ENCODE results near the gene CNTNAP2.
"Not testable (repeated sequence)": the region's sequence is repeated elsewhere in the genome, so short reads cannot be mapped to it uniquely, and the experiment has no call there.

Gene CNTNAP2

GRCh38 chr7:148408307-148408706, 2291.7 kb downstream of the CNTNAP2 start:
- no peak overlapping the region for H3K4me3 ChIP-seq (ENCODE audit: low read length)
- no peak for DNase-seq (ENCODE audit: low read depth)

GRCh38 chr7:148410905-148411304, 2294.3 kb downstream of the CNTNAP2 start:
- no peak overlapping the region for H3K9ac ChIP-seq (ENCODE audit: low read length)
- no peaks in the 10 kb centered on the region for H3K4me1 ChIP-seq (ENCODE audit: control insufficient read depth, insufficient read depth, low read length)
- no peaks in the 10 kb centered on the region for H3K27me3 ChIP-seq (replicated peaks; ENCODE audit: control insufficient read depth, insufficient read depth, low read length)
- no peak for DNase-seq (ENCODE audit: low read depth)
- H3K9me3 ChIP-seq (ENCODE audit: control insufficient read depth, low read length), result no peaks in the 10 kb centered on the region
- no peak overlapping the region for H3K4me3 ChIP-seq (ENCODE audit: low read length)
- no peaks in the 10 kb centered on the region for H3K36me3 ChIP-seq (ENCODE audit: control insufficient read depth, insufficient read depth, low read length, severe bottlenecking)

More at GRCh38 chr7:148408307-148408706, 2291.7 kb downstream of the CNTNAP2 start:
- H3K4me1 ChIP-seq (ENCODE audit: control insufficient read depth, insufficient read depth, low read length), result no peaks in the 10 kb centered on the region
- H3K27me3 ChIP-seq (replicated peaks; ENCODE audit: control insufficient read depth, insufficient read depth, low read length), result no peaks in the 10 kb centered on the region
- H3K9me3 ChIP-seq (ENCODE audit: control insufficient read depth, low read length), result no peaks in the 10 kb centered on the region
- no peaks in the 10 kb centered on the region for H3K36me3 ChIP-seq (ENCODE audit: control insufficient read depth, insufficient read depth, low read length, severe bottlenecking)
- H3K9ac ChIP-seq (ENCODE audit: low read length), result no peak overlapping the region

- Histone ChIP-seq H3K9ac (ENCODE audit: low read length) (no peak overlapping the region), H3K4me3 (ENCODE audit: low read length) (no peak overlapping the region), H3K27me3 (replicated peaks; ENCODE audit: control insufficient read depth, insufficient read depth, low read length) (no peaks in the 10 kb centered on the region), H3K36me3 (ENCODE audit: control insufficient read depth, insufficient read depth, low read length, severe bottlenecking) (no peaks in the 10 kb centered on the region), H3K4me1 (ENCODE audit: control insufficient read depth, insufficient read depth, low read length) (no peaks in the 10 kb centered on the region), H3K9me3 (ENCODE audit: control insufficient read depth, low read length) (no peaks in the 10 kb centered on the region)
- no peak for DNase-seq (ENCODE audit: low read depth)
Observed at GRCh38 chr7:148412691-148413090, 2296.1 kb downstream of the CNTNAP2 start.

GRCh38 chr7:148419856-148420832, 2303.5 kb downstream of the CNTNAP2 start:
- Histone ChIP-seq H3K4me1 (ENCODE audit: control insufficient read depth, insufficient read depth, low read length) (no peaks in the 10 kb centered on the region), H3K9me3 (ENCODE audit: control insufficient read depth, low read length) (peaks cover 3% of the 10 kb centered on the region), H3K4me3 (ENCODE audit: low read length) (no peak overlapping the region), H3K27me3 (replicated peaks; ENCODE audit: control insufficient read depth, insufficient read depth, low read length) (no peaks in the 10 kb centered on the region), H3K9ac (ENCODE audit: low read length) (no peak overlapping the region), H3K36me3 (ENCODE audit: control insufficient read depth, insufficient read depth, low read length, severe bottlenecking) (no peaks in the 10 kb centered on the region)
- no peak for DNase-seq (ENCODE audit: low read depth)

- Histone ChIP-seq H3K4me1 (ENCODE audit: control insufficient read depth, insufficient read depth, low read length) (no peaks in the 10 kb centered on the region), H3K4me3 (ENCODE audit: low read length) (no peak overlapping the region), H3K36me3 (ENCODE audit: control insufficient read depth, insufficient read depth, low read length, severe bottlenecking) (no peaks in the 10 kb centered on the region)
Observed at GRCh38 chr7:148422030-148422429, 2305.4 kb downstream of the CNTNAP2 start.

GRCh38 chr7:148426393-148426792, 2309.8 kb downstream of the CNTNAP2 start:
- H3K4me3 ChIP-seq (ENCODE audit: low read length); DNase-seq (ENCODE audit: low read depth); H3K27me3 ChIP-seq (replicated peaks; ENCODE audit: control insufficient read depth, insufficient read depth, low read length); H3K9me3 ChIP-seq (ENCODE audit: control insufficient read depth, low read length); H3K36me3 ChIP-seq (ENCODE audit: control insufficient read depth, insufficient read depth, low read length, severe bottlenecking); H3K4me1 ChIP-seq (ENCODE audit: control insufficient read depth, insufficient read depth, low read length); H3K9ac ChIP-seq (ENCODE audit: low read length): not testable (repeated sequence)

More at GRCh38 chr7:148422030-148422429, 2305.4 kb downstream of the CNTNAP2 start:
- no peaks in the 10 kb centered on the region for H3K27me3 ChIP-seq (replicated peaks; ENCODE audit: control insufficient read depth, insufficient read depth, low read length)
- DNase-seq (ENCODE audit: low read depth), result no peak
- H3K9me3 ChIP-seq (ENCODE audit: control insufficient read depth, low read length), result peaks cover 3% of the 10 kb centered on the region
- no peak overlapping the region for H3K9ac ChIP-seq (ENCODE audit: low read length)

GRCh38 chr7:148430690-148431089, 2314.1 kb downstream of the CNTNAP2 start:
- not testable (repeated sequence) for H3K9ac ChIP-seq (ENCODE audit: low read length); H3K9me3 ChIP-seq (ENCODE audit: control insufficient read depth, low read length); DNase-seq (ENCODE audit: low read depth); H3K4me3 ChIP-seq (ENCODE audit: low read length); H3K36me3 ChIP-seq (ENCODE audit: control insufficient read depth, insufficient read depth, low read length, severe bottlenecking); H3K27me3 ChIP-seq (replicated peaks; ENCODE audit: control insufficient read depth, insufficient read depth, low read length)
- peaks cover 14% of the 10 kb centered on the region for H3K4me1 ChIP-seq (ENCODE audit: control insufficient read depth, insufficient read depth, low read length)

GRCh38 chr7:148433521-148434180, 2317.1 kb downstream of the CNTNAP2 start:
- Histone ChIP-seq H3K4me3 (ENCODE audit: low read length) (no peak overlapping the region), H3K36me3 (ENCODE audit: control insufficient read depth, insufficient read depth, low read length, severe bottlenecking) (no peaks in the 10 kb centered on the region)
- DNase-seq (ENCODE audit: low read depth), result no peak

GRCh38 chr7:148434181-148434757, 2317.7 kb downstream of the CNTNAP2 start:
- DNase-seq (ENCODE audit: low read depth), result peak; percentile 5
- no peak overlapping the region for H3K9ac ChIP-seq (ENCODE audit: low read length)
- H3K36me3 ChIP-seq (ENCODE audit: control insufficient read depth, insufficient read depth, low read length, severe bottlenecking), result no peaks in the 10 kb centered on the region
- no peaks in the 10 kb centered on the region for H3K27me3 ChIP-seq (replicated peaks; ENCODE audit: control insufficient read depth, insufficient read depth, low read length)
- H3K4me1 ChIP-seq (ENCODE audit: control insufficient read depth, insufficient read depth, low read length), result peaks cover 14% of the 10 kb centered on the region
- H3K9me3 ChIP-seq (ENCODE audit: control insufficient read depth, low read length), result no peaks in the 10 kb centered on the region
- no peak overlapping the region for H3K4me3 ChIP-seq (ENCODE audit: low read length)

More at GRCh38 chr7:148433521-148434180, 2317.1 kb downstream of the CNTNAP2 start:
- H3K9ac ChIP-seq (ENCODE audit: low read length), result no peak overlapping the region
- H3K4me1 ChIP-seq (ENCODE audit: control insufficient read depth, insufficient read depth, low read length), result peaks cover 14% of the 10 kb centered on the region
- no peaks in the 10 kb centered on the region for H3K9me3 ChIP-seq (ENCODE audit: control insufficient read depth, low read length)
- no peaks in the 10 kb centered on the region for H3K27me3 ChIP-seq (replicated peaks; ENCODE audit: control insufficient read depth, insufficient read depth, low read length)

GRCh38 chr7:148434887-148435286, 2318.3 kb downstream of the CNTNAP2 start:
- Histone ChIP-seq H3K9me3 (ENCODE audit: control insufficient read depth, low read length) (no peaks in the 10 kb centered on the region), H3K9ac (ENCODE audit: low read length) (no peak overlapping the region), H3K4me3 (ENCODE audit: low read length) (no peak overlapping the region), H3K4me1 (ENCODE audit: control insufficient read depth, insufficient read depth, low read length) (peaks cover 14% of the 10 kb centered on the region), H3K36me3 (ENCODE audit: control insufficient read depth, insufficient read depth, low read length, severe bottlenecking) (no peaks in the 10 kb centered on the region), H3K27me3 (replicated peaks; ENCODE audit: control insufficient read depth, insufficient read depth, low read length) (no peaks in the 10 kb centered on the region)
- no peak for DNase-seq (ENCODE audit: low read depth)

GRCh38 chr7:148435715-148436114, 2319.1 kb downstream of the CNTNAP2 start:
- DNase-seq (ENCODE audit: low read depth), result no peak
- Histone ChIP-seq H3K9me3 (ENCODE audit: control insufficient read depth, low read length) (no peaks in the 10 kb centered on the region), H3K9ac (ENCODE audit: low read length) (no peak overlapping the region), H3K36me3 (ENCODE audit: control insufficient read depth, insufficient read depth, low read length, severe bottlenecking) (no peaks in the 10 kb centered on the region), H3K4me1 (ENCODE audit: control insufficient read depth, insufficient read depth, low read length) (peaks cover 14% of the 10 kb centered on the region), H3K27me3 (replicated peaks; ENCODE audit: control insufficient read depth, insufficient read depth, low read length) (no peaks in the 10 kb centered on the region), H3K4me3 (ENCODE audit: low read length) (no peak overlapping the region)

All from adipocyte (in vitro differentiated cells).